ENCODE results near the gene PLCB3.

GRCh38 chr11:64249563-64250414, 1.5 kb upstream of the PLCB3 start:
- TF ChIP-seq CTCF (IDR thresholded peaks at IDR 0.05; ENCODE audit: low read length): no peak
- TF ChIP-seq EZH2 (IDR thresholded peaks at IDR 0.05; ENCODE audit: borderline replicate concordance, low read length): no peak

Data from OCI-LY1 (cell line).